BJ (cell line): ENCODE data around the gene ARF3. TPM values are rescaled to one million over a fixed set of nuclear protein-coding genes. Genes with fewer than 3 reads are reported as not detected.

Experiments used
- CTCF ChIA-PET: fragments of 350-600 bp; formaldehyde crosslinking; extraction: SDS; loops from one replicate; lab custom pipeline; 2021; ENCODE audit warnings: antibody characterized with exemption, inconsistent platforms; lab: Yijun Ruan, JAX
- POLR2A ChIA-PET: fragments of 300-600 bp; sonication (Branson Sonifier 250); formaldehyde crosslinking; extraction: SDS; loops from one replicate; lab custom pipeline; 2021; ENCODE audit warnings: antibody characterized with exemption; lab: Charles Lee
- DNase-seq: peaks from one replicate; pipeline ENCODE4 v3.0.0-alpha.2; 2011; ENCODE audit warnings: low read depth
- H3K27me3 ChIP-seq: 2 replicates; pipeline ENCODE4 v1.6.0; 2011; ENCODE audit warnings: low read length; ENCODE audit not compliant: control insufficient read depth, insufficient read depth
- H3K36me3 ChIP-seq: 2 replicates; pipeline ENCODE4 v1.5.1; 2011; ENCODE audit warnings: low read length; ENCODE audit not compliant: control insufficient read depth, insufficient read depth
- H3K4me3 ChIP-seq: 2 replicates; pipeline ENCODE4 v1.5.1; 2011; ENCODE audit warnings: low read depth, mild to moderate bottlenecking, control low read depth, low read length
- polyA plus RNA-seq: library from polyadenylated mRNA; depleted of rRNA; stranded (reverse); fragments of >200 nt; gene quantifications from 2 replicates; pipeline ENCODE4 v1.2.3, GENCODE V29; 2011
- TF ChIP-seq, protein P1 (sequence below): IDR thresholded peaks from 2 replicates; pipeline ENCODE4 v1.5.1; 2011; ENCODE audit warnings: low read depth, mild to moderate bottlenecking, control low read depth, inconsistent platforms, low read length, moderate library complexity; ENCODE audit not compliant: insufficient read depth

The ARF3 gene
- polyA plus RNA-seq, 1 experiment: 292 TPM

DNA sequence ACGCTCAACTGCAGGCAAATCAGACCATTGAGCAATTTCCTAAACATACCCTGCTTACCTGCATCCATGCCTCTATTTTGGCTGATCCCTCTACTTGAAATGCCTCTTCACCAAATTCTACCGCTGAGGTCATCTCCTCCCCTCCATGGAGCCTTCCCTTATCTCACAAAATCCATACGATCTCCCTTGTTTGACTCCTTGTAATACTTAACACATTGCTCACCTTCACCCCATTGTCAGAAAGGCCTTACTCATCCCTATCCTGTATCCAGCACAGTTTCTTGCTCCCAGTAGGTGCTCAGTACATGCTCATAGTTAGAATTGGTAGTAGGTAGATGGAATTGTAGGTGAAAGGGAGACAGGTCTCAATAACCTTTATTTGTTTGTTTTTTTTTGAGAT, 36.5 kb upstream of the ARF3 start:
- no peak for DNase-seq
- Histone ChIP-seq H3K4me3 (no peak overlapping the region), H3K36me3 (no peaks in the 10 kb centered on the region), H3K27me3 (peaks cover 13% of the 10 kb centered on the region)
- ChIA-PET POLR2A (no interaction called here), CTCF (interaction anchor here (1.0 to 27.0 kb wide), 5 partner anchors 19 to 141 kb away, joined by 3 to 757 read pairs (median 13); partner anchors contain the start of genes ARF3, DDX23, WNT1 and WNT10B)
- TF ChIP-seq, protein P1, sequence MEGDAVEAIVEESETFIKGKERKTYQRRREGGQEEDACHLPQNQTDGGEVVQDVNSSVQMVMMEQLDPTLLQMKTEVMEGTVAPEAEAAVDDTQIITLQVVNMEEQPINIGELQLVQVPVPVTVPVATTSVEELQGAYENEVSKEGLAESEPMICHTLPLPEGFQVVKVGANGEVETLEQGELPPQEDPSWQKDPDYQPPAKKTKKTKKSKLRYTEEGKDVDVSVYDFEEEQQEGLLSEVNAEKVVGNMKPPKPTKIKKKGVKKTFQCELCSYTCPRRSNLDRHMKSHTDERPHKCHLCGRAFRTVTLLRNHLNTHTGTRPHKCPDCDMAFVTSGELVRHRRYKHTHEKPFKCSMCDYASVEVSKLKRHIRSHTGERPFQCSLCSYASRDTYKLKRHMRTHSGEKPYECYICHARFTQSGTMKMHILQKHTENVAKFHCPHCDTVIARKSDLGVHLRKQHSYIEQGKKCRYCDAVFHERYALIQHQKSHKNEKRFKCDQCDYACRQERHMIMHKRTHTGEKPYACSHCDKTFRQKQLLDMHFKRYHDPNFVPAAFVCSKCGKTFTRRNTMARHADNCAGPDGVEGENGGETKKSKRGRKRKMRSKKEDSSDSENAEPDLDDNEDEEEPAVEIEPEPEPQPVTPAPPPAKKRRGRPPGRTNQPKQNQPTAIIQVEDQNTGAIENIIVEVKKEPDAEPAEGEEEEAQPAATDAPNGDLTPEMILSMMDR: no peak

DNA sequence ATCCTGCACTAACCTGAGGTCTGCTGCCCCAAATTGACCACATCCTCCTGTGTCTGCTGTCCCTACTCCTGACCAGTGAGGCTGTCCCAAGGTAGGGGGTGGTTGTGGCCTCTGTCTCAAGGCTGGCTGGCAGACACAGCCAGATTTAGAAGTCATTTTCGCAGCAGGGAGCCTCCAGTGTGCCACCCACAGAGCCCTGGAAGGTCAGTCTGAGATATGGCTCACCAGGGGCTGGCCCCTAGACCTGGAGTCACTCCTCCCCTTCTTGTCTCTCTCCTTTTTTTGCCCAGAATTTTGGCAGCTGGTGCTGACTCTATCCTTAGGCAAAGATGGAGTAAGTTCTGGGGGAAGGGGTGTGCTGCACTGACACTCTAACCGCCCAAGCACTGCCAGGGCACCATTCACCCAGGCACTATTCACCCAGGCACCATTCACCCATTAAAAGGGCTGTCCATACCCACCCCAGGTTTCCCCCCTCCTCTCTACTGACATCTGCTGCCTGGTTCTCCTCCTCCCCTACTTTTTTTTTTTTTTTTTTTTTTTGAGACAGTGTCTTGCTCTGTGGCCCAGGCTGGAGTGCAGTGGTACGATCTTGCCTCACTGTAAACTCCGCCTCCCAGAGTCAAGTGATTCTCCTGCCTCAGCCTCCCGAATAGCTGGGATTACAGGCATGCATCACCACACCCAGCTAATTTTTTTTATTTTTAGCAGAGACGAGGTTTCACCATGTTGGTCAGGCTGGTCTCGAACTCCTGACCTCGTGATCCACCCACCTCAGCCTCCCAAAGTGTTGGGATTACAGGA, 34.2 kb upstream of the ARF3 start:
- no peak overlapping the region for H3K4me3 ChIP-seq
- ChIA-PET CTCF (interaction anchor here (0.9 to 27.0 kb wide), 4 partner anchors 17 to 138 kb away, joined by 3 to 757 read pairs (median 6); partner anchors contain the start of genes WNT1 and WNT10B), POLR2A (interaction anchor here (0.6 to 0.7 kb wide), 2 partner anchors 24 to 1598 kb away, joined by 3 to 12 read pairs; no protein-coding TSS in a partner anchor)
- no peaks in the 10 kb centered on the region for H3K36me3 ChIP-seq
- DNase-seq: no peak
- peaks cover 16% of the 10 kb centered on the region for H3K27me3 ChIP-seq
- TF ChIP-seq, protein P1: no peak

DNA sequence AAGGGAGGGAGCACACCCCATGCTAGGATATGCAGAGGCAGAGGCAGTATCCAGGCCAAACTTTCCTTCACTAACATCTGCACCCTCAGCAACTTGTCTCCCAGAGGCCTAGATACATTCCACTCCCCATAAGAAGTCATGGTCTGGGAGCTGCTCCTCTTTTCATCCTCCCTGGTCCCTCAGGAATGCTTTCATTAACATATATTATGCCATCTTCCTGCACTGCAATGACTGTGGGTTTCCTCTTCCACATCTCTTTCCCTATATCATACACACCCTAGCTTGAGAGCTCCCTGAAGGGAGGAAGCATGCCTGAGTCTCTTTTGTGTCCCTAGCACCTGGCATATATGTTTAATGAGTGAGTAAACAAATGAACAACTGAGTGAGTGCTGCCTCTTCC, 33.3 kb upstream of the ARF3 start:
- H3K27me3 ChIP-seq: peaks cover 22% of the 10 kb centered on the region
- H3K36me3 ChIP-seq: no peaks in the 10 kb centered on the region
- ChIA-PET POLR2A (interaction anchor here (0.5 kb wide), 1 partner anchor 16 kb away, joined by 3 read pairs; no protein-coding TSS in a partner anchor), CTCF (interaction anchor here (0.6 to 27.0 kb wide), 6 partner anchors 16 to 137 kb away, joined by 3 to 757 read pairs (median 4); partner anchors contain the start of genes ARF3, WNT1 and WNT10B)
- TF ChIP-seq, protein P1: no peak
- DNase-seq: no peak
- no peak overlapping the region for H3K4me3 ChIP-seq

DNA sequence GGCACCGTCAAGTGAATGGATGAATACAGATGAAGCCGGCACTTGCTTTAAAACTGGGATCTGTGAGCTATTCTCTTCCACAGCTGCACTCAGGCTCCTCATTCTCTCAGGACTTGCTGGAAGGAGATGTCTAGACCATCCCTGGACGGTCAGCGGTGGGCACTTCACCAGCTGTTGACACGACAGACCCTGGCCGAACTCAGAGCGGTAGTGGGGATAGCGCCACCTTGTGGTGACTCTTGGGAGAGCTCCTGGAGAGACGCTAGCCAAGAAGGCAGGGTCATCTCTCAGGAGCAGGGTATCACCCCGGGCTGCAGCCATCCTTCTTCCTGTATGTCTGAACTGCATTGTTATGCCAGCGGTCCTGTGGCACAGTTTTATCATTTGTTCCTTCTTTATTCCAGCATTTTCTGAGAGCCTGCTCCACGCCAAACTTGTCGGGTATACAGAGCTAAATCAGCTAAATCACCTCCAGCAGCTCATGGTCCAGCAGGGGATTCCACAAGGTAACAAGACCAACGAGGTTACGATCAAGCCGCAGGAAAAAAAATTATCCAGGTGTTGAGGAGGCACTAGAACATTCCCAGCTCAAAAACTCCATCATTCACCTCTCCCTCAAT, 30.9 kb upstream of the ARF3 start:
- Histone ChIP-seq H3K36me3 (no peaks in the 10 kb centered on the region), H3K27me3 (peaks cover 37% of the 10 kb centered on the region), H3K4me3 (no peak overlapping the region)
- POLR2A ChIA-PET: interaction anchor here (0.5 kb wide), 1 partner anchor 17 kb away, joined by 9 read pairs; the partner anchor contains the start of gene WNT10B
- CTCF ChIA-PET: interaction anchor here (0.6 to 30.1 kb wide), 34 partner anchors 6 to 239 kb away, joined by 3 to 757 read pairs (median 4); partner anchors contain the start of genes ARF3, DDN, DDX23 and RND1
- no peak for DNase-seq
- TF ChIP-seq, protein P1: peak; percentile 90
